Measurements from ENCODE around the gene SLC25A24. TPM values are rescaled to one million over a fixed set of nuclear protein-coding genes. Genes with fewer than 3 reads are reported as not detected.
"Not testable (repeated sequence)": the region's sequence is repeated elsewhere in the genome, so short reads cannot be mapped to it uniquely, and the experiment has no call there.

Gene SLC25A24
- polyA plus RNA-seq, 3 donors = 11.1 to 45.4 (median 43.4) TPM

DNA sequence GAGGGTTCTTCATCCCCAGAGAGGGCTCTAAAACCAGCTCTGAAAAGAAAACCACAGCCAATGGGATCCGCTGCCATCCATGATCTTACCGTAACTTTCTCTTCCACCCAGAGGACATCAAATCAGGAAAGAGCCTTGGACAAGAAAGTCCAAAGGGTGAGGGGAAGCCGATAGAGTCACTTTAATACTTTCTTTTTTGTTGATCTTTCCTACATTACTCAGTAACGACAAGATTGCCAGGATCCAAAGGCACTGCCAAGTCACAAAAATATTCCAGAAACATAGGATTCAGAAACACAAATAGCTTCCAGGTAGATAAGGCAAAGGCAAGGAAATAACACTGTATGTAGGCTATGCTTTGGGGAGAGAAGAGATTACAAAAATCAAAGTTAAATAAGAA, 26.7 kb upstream of the SLC25A24 start:
- H3K4me3 Mint-ChIP-seq; H3K27me3 ChIP-seq (ENCODE audit: control insufficient read depth in 2 of 2, insufficient read depth in 2 of 2, low read length in 2 of 2); H3K36me3 Mint-ChIP-seq; H3K4me1 Mint-ChIP-seq; H3K4me2 ChIP-seq (replicated peaks; ENCODE audit: extremely low read depth, low read length, poor library complexity, severe bottlenecking); H3K27ac ChIP-seq (ENCODE audit: low read depth in 1 of 2, low read length in 2 of 2); DNase-seq; H2AFZ ChIP-seq (ENCODE audit: insufficient read depth, low read depth, low read length, poor library complexity, severe bottlenecking); H3K36me3 ChIP-seq (replicated peaks in 1 of 2; ENCODE audit: control insufficient read depth in 1 of 2, insufficient read depth in 2 of 2, low read length in 2 of 2); H3K27ac Mint-ChIP-seq; H3K4me1 ChIP-seq (ENCODE audit: control insufficient read depth in 1 of 2, insufficient read depth in 2 of 2, low read length in 2 of 2); H3K9ac ChIP-seq (ENCODE audit: insufficient read depth, low read length, poor library complexity, severe bottlenecking); H3K79me2 ChIP-seq (ENCODE audit: insufficient read depth, low read length); H3K27me3 Mint-ChIP-seq (ENCODE audit: low read depth in 3 of 3); H3K9me3 ChIP-seq (replicated peaks in 1 of 2; ENCODE audit: control insufficient read depth in 1 of 2, insufficient read depth in 1 of 2, low read length in 2 of 2); intact Hi-C loops (cut with micrococcal nuclease); H3K9me3 Mint-ChIP-seq; H4K20me1 ChIP-seq (ENCODE audit: insufficient read depth, low read length); H3K4me3 ChIP-seq (replicated peaks in 1 of 3; ENCODE audit: low read depth in 2 of 3, low read length in 3 of 3): not testable (repeated sequence)
- no CpG with 5 or more reads among the region's 4 CpGs for WGBS (ENCODE audit: insufficient coverage)

DNA sequence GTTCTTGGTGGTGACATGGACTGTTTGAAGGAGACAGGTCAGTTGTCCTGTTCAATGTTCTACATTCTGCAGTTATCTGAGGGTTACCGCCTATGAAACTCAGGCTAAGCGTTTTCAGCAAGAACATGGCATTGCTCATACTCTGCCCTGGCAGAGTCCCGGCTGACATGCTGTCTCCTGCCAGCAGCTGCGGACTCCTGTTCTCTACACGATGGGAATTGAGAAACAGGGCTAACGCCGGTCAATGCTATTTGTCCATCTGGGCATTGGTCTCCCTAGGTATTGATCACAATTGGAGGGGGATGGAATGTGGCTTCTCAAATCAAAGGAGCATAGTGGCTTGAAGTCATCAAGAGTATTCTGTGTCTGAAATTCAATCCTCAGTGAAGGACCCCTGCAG, 23.1 kb upstream of the SLC25A24 start:
- H3K27ac ChIP-seq (ENCODE audit: low read depth in 1 of 2, low read length in 2 of 2); H3K9me3 Mint-ChIP-seq; H3K79me2 ChIP-seq (ENCODE audit: insufficient read depth, low read length); H2AFZ ChIP-seq (ENCODE audit: insufficient read depth, low read depth, low read length, poor library complexity, severe bottlenecking); H3K27me3 Mint-ChIP-seq (ENCODE audit: low read depth in 3 of 3); H3K36me3 ChIP-seq (replicated peaks in 1 of 2; ENCODE audit: control insufficient read depth in 1 of 2, insufficient read depth in 2 of 2, low read length in 2 of 2); H3K36me3 Mint-ChIP-seq; H3K9ac ChIP-seq (ENCODE audit: insufficient read depth, low read length, poor library complexity, severe bottlenecking); DNase-seq; H3K27ac Mint-ChIP-seq; H3K4me1 ChIP-seq (ENCODE audit: control insufficient read depth in 1 of 2, insufficient read depth in 2 of 2, low read length in 2 of 2); intact Hi-C loops (cut with micrococcal nuclease); H3K4me3 Mint-ChIP-seq; H4K20me1 ChIP-seq (ENCODE audit: insufficient read depth, low read length); H3K4me1 Mint-ChIP-seq; H3K9me3 ChIP-seq (replicated peaks in 1 of 2; ENCODE audit: control insufficient read depth in 1 of 2, insufficient read depth in 1 of 2, low read length in 2 of 2); H3K4me3 ChIP-seq (replicated peaks in 1 of 3; ENCODE audit: low read depth in 2 of 3, low read length in 3 of 3); H3K27me3 ChIP-seq (ENCODE audit: control insufficient read depth in 2 of 2, insufficient read depth in 2 of 2, low read length in 2 of 2); H3K4me2 ChIP-seq (replicated peaks; ENCODE audit: extremely low read depth, low read length, poor library complexity, severe bottlenecking): not testable (repeated sequence)
- 81% methylated on average over 3 of the region's 7 CpGs for WGBS (ENCODE audit: insufficient coverage)

DNA sequence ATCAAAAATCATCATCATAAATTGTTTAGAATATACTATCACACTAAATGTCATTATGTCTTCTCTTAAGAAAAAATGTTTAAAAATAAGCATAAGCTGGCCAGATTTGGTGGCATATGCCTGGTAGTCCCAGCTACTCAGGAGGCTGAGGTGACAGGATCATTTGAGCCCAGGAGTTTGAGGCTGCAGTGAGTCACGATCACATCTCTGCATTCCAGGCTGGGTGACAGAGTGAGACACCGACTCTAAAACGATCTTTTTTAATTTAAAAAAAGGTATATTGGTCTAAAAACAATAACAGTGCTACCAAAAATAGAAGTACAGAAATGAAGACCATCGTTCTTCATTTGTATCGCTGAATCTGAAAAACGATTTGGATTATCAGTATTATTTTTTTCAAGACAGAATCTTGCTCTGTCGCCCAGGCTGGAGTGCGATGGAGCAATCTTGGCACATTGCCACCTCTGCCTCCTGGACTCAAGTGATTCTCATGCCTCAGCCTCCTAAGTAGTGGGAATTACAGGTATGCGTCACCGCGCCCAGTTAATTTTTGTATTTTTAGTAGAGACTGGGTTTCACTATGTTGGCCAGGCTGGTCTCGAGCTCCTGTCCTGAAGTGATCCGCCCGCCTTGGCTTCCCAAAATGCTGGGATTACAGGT, 17.5 kb upstream of the SLC25A24 start:
- H3K27ac Mint-ChIP-seq; H3K79me2 ChIP-seq (ENCODE audit: insufficient read depth, low read length); H3K9me3 ChIP-seq (replicated peaks in 1 of 2; ENCODE audit: control insufficient read depth in 1 of 2, insufficient read depth in 1 of 2, low read length in 2 of 2); H3K36me3 ChIP-seq (replicated peaks in 1 of 2; ENCODE audit: control insufficient read depth in 1 of 2, insufficient read depth in 2 of 2, low read length in 2 of 2); H3K4me1 ChIP-seq (ENCODE audit: control insufficient read depth in 1 of 2, insufficient read depth in 2 of 2, low read length in 2 of 2); DNase-seq; H3K9ac ChIP-seq (ENCODE audit: insufficient read depth, low read length, poor library complexity, severe bottlenecking); H3K4me2 ChIP-seq (replicated peaks; ENCODE audit: extremely low read depth, low read length, poor library complexity, severe bottlenecking); H3K4me3 ChIP-seq (replicated peaks in 1 of 3; ENCODE audit: low read depth in 2 of 3, low read length in 3 of 3); H3K4me3 Mint-ChIP-seq; H3K27me3 ChIP-seq (ENCODE audit: control insufficient read depth in 2 of 2, insufficient read depth in 2 of 2, low read length in 2 of 2); H3K27ac ChIP-seq (ENCODE audit: low read depth in 1 of 2, low read length in 2 of 2); H3K4me1 Mint-ChIP-seq; H2AFZ ChIP-seq (ENCODE audit: insufficient read depth, low read depth, low read length, poor library complexity, severe bottlenecking); H4K20me1 ChIP-seq (ENCODE audit: insufficient read depth, low read length); H3K36me3 Mint-ChIP-seq; H3K9me3 Mint-ChIP-seq; intact Hi-C loops (cut with micrococcal nuclease); H3K27me3 Mint-ChIP-seq (ENCODE audit: low read depth in 3 of 3): not testable (repeated sequence)
- no CpG with 5 or more reads among the region's 14 CpGs for WGBS (ENCODE audit: insufficient coverage)

DNA sequence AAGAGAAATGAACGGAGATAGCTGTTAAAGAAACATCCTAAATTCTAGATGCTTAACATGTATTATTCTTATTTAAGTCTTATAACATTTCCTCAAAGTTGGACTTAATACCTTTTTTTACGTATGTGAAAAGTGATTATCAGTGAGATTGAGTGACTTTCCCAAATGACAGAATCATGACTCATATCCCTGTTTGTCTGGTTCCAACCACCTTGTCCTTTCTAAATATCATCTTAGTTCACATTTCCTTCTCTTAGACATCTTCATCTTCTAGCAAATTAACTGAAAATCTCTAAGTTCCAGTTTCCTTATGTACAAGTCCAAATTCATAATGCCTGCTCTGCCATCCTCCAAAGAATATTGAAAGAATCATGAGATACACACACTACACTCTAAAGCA, 16.9 kb upstream of the SLC25A24 start:
- H3K27me3 ChIP-seq (ENCODE audit: control insufficient read depth in 2 of 2, insufficient read depth in 2 of 2, low read length in 2 of 2); H3K4me1 ChIP-seq (ENCODE audit: control insufficient read depth in 1 of 2, insufficient read depth in 2 of 2, low read length in 2 of 2); H3K36me3 Mint-ChIP-seq; H3K4me3 Mint-ChIP-seq; H3K27ac ChIP-seq (ENCODE audit: low read depth in 1 of 2, low read length in 2 of 2); H3K9me3 ChIP-seq (replicated peaks in 1 of 2; ENCODE audit: control insufficient read depth in 1 of 2, insufficient read depth in 1 of 2, low read length in 2 of 2); H2AFZ ChIP-seq (ENCODE audit: insufficient read depth, low read depth, low read length, poor library complexity, severe bottlenecking); H3K4me1 Mint-ChIP-seq; H3K4me3 ChIP-seq (replicated peaks in 1 of 3; ENCODE audit: low read depth in 2 of 3, low read length in 3 of 3); intact Hi-C loops (cut with micrococcal nuclease); H3K4me2 ChIP-seq (replicated peaks; ENCODE audit: extremely low read depth, low read length, poor library complexity, severe bottlenecking); H3K36me3 ChIP-seq (replicated peaks in 1 of 2; ENCODE audit: control insufficient read depth in 1 of 2, insufficient read depth in 2 of 2, low read length in 2 of 2); H3K9ac ChIP-seq (ENCODE audit: insufficient read depth, low read length, poor library complexity, severe bottlenecking); H3K9me3 Mint-ChIP-seq; H3K79me2 ChIP-seq (ENCODE audit: insufficient read depth, low read length); H4K20me1 ChIP-seq (ENCODE audit: insufficient read depth, low read length); DNase-seq; H3K27ac Mint-ChIP-seq: not testable (repeated sequence)
- WGBS (ENCODE audit: insufficient coverage) = no CpG with 5 or more reads among the region's 2 CpGs
- peaks cover 0 to 12% (median 2%) of the 10 kb centered on the region in 3 donors for H3K27me3 Mint-ChIP-seq (ENCODE audit: low read depth in 3 of 3)
